LNCAP (cell line): ENCODE measurements around the gene FAM168A.

Experiments used
- CTCF ChIP-seq: fragments of 450-650 bp; IDR thresholded peaks from 2 replicates; pipeline ENCODE4 v1.5.1; 2017; ENCODE audit warnings: mild to moderate bottlenecking

FAM168A gene

GRCh38 chr11:73406619-73407018, 191.3 kb downstream of the FAM168A start:
- no peak for TF ChIP-seq CTCF

- TF ChIP-seq CTCF, result no peak
These were observed 191.8 kb downstream of the FAM168A start for GRCh38 chr11:73406131-73406530.

GRCh38 chr11:73405146-73405510, 192.8 kb downstream of the FAM168A start:
- no peak for TF ChIP-seq CTCF

GRCh38 chr11:73404506-73405145, 193.3 kb downstream of the FAM168A start:
- TF ChIP-seq CTCF, result no peak

- peak; percentile 80 for TF ChIP-seq CTCF
These were observed 193.9 kb downstream of the FAM168A start for GRCh38 chr11:73404048-73404447.

GRCh38 chr11:73403541-73403940, 194.4 kb downstream of the FAM168A start:
- no peak for TF ChIP-seq CTCF

- no peak; the same call in 1 of the 2 replicates for TF ChIP-seq CTCF
These were observed 195.1 kb downstream of the FAM168A start for GRCh38 chr11:73402834-73403185.
